ENCODE data around the gene FHOD3.
"Not testable (repeated sequence)": the region's sequence is repeated elsewhere in the genome, so short reads cannot be mapped to it uniquely, and the experiment has no call there.

The FHOD3 gene

DNA sequence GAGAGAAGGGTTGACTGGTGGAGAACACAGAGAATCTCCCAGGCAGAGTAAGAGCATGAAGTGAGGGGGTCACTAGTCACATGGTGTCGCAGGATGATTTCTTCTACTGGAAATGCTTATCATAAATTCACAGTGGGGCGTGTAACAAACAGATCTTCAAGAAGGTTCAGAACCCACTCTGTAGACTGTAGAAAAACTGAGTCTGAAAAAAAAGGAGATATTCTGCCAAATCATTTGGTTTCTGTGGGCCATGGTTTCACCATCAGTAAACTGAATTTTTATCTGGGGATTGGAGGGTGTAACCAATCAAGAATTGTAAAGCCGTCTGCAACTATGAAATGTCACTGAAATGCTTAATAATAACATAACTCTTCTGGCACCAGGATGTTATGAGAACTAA, 516.3 kb downstream of the FHOD3 start:
- peaks cover 5 to 26% of the 10 kb centered on the region in 2 donors for H3K36me3 ChIP-seq (ENCODE audit: control insufficient read depth in 1 of 2, insufficient read depth in 2 of 2, low read length in 2 of 2)
- no peak overlapping the region for H3K4me3 ChIP-seq (ENCODE audit: low read depth in 1 of 2, low read length in 2 of 2)
- H3K9me3 ChIP-seq (ENCODE audit: control insufficient read depth in 1 of 2, low read length in 2 of 2): no peaks in the 10 kb centered on the region
- H3K4me1 ChIP-seq (ENCODE audit: control insufficient read depth in 1 of 2, insufficient read depth in 2 of 2, low read length in 2 of 2): peaks cover 0 to 4% of the 10 kb centered on the region in 2 donors
- H3K27me3 ChIP-seq (ENCODE audit: low read depth, low read length): no peaks in the 10 kb centered on the region
- H3K27ac ChIP-seq (ENCODE audit: low read length): no peak overlapping the region

DNA sequence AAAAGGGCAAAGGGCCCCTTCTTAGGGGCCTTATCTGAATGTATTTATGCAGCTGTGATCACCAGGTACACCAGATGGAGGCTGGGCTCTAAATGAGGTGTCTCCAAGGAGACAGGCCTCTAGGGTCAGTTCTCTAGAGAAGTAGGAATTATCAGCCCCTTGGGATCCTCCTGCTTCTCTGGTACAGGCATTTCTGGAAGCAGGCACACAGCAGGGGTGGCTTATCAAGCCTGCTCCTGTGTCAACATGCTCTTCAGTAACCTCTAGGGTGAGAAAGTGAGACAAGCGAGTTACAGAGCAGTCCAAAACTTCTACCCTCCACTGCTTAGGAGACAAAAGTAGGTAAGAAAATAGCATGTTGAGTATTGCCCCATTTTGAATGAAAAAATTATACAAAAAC, 517.5 kb downstream of the FHOD3 start:
- H3K9me3 ChIP-seq (ENCODE audit: control insufficient read depth in 1 of 2, low read length in 2 of 2): no peaks in the 10 kb centered on the region
- no peaks in the 10 kb centered on the region for H3K27me3 ChIP-seq (ENCODE audit: low read depth, low read length)
- no peak overlapping the region for H3K4me3 ChIP-seq (ENCODE audit: low read depth in 1 of 2, low read length in 2 of 2)
- H3K36me3 ChIP-seq (ENCODE audit: control insufficient read depth in 1 of 2, insufficient read depth in 2 of 2, low read length in 2 of 2): peaks cover 5 to 26% of the 10 kb centered on the region in 2 donors
- no peak overlapping the region for H3K27ac ChIP-seq (ENCODE audit: low read length)
- peaks cover 0 to 4% of the 10 kb centered on the region in 2 donors for H3K4me1 ChIP-seq (ENCODE audit: control insufficient read depth in 1 of 2, insufficient read depth in 2 of 2, low read length in 2 of 2)

DNA sequence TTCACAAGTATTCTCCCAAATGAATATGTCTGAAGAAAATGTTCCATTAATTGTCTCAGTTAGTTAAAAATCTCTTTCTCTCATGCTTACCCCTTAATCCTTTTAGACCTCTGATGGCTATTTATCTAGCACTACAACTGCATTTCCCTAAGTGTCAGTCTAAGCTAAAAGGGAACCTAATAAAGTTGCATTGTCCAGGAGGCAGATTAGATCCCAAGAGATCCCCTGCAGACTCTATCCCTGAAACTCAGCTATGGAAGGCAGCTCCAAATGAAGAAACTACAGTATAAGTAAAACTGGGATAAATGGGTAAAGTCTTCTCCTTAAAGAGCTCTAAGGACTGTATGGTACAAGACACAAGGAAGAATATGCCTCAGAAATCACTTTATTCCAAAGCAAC, 518.6 kb downstream of the FHOD3 start:
- H3K4me3 ChIP-seq (ENCODE audit: low read depth in 1 of 2, low read length in 2 of 2); H3K9me3 ChIP-seq (ENCODE audit: control insufficient read depth in 1 of 2, low read length in 2 of 2); H3K4me1 ChIP-seq (ENCODE audit: control insufficient read depth in 1 of 2, insufficient read depth in 2 of 2, low read length in 2 of 2); H3K27ac ChIP-seq (ENCODE audit: low read length); H3K27me3 ChIP-seq (ENCODE audit: low read depth, low read length): not testable (repeated sequence)
- H3K36me3 ChIP-seq (ENCODE audit: control insufficient read depth in 1 of 2, insufficient read depth in 2 of 2, low read length in 2 of 2): peaks cover 5 to 22% of the 10 kb centered on the region in 2 donors

DNA sequence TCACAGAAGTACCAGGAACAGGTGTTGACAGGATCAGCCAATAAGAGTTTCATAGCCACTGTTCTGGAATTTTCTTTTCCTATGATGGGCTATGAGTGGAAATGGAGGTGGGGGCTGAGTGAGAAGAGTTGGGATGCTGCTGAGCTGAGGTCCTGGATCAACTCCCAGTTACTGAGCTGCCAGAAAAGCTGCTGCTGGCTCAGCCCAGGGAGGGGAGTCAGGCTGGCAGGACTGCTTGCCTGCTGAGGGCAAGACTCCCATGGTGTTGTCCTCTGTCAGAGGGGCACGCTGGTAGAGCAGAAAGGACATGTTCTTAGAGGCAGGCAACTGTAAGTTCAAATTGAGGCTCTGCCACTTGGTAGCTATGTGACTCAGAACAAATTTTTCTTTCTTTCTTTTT, 519.5 kb downstream of the FHOD3 start:
- Histone ChIP-seq H3K27me3 (ENCODE audit: low read depth, low read length) (no peaks in the 10 kb centered on the region), H3K36me3 (ENCODE audit: control insufficient read depth in 1 of 2, insufficient read depth in 2 of 2, low read length in 2 of 2) (peaks cover 5 to 21% of the 10 kb centered on the region in 2 donors), H3K4me1 (ENCODE audit: control insufficient read depth in 1 of 2, insufficient read depth in 2 of 2, low read length in 2 of 2) (peaks cover 0 to 2% of the 10 kb centered on the region in 2 donors), H3K4me3 (ENCODE audit: low read depth in 1 of 2, low read length in 2 of 2) (no peak overlapping the region), H3K27ac (ENCODE audit: low read length) (no peak overlapping the region), H3K9me3 (ENCODE audit: control insufficient read depth in 1 of 2, low read length in 2 of 2) (no peaks in the 10 kb centered on the region)

DNA sequence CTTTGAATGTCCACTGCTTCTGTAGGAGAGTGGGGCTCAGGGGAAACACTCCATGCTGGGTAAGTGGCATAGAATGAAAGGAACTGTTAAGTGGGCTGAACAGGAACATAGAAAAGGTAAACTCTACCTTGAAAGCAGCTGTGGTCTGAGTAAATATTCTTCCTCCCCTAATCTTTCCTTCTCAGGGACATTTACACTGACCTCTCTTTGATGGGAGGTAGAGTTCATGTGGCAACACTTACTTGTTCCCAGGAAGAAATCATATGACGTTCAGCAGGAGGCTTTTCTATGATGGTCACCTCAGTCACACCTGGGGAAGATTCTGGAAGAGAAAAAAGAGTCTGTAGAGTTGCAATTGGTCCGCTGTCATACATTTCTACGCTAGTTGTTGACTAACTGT, 521.1 kb downstream of the FHOD3 start:
- H3K9me3 ChIP-seq (ENCODE audit: control insufficient read depth in 1 of 2, low read length in 2 of 2): no peaks in the 10 kb centered on the region
- peaks cover 5 to 24% of the 10 kb centered on the region in 2 donors for H3K36me3 ChIP-seq (ENCODE audit: control insufficient read depth in 1 of 2, insufficient read depth in 2 of 2, low read length in 2 of 2)
- no peaks in the 10 kb centered on the region for H3K27me3 ChIP-seq (ENCODE audit: low read depth, low read length)
- H3K4me1 ChIP-seq (ENCODE audit: control insufficient read depth in 1 of 2, insufficient read depth in 2 of 2, low read length in 2 of 2): no peaks in the 10 kb centered on the region
- H3K27ac ChIP-seq (ENCODE audit: low read length): no peak overlapping the region
- H3K4me3 ChIP-seq (ENCODE audit: low read depth in 1 of 2, low read length in 2 of 2): no peak overlapping the region

- Histone ChIP-seq H3K27ac (ENCODE audit: low read length) (no peak overlapping the region), H3K4me1 (ENCODE audit: control insufficient read depth in 1 of 2, insufficient read depth in 2 of 2, low read length in 2 of 2) (no peaks in the 10 kb centered on the region), H3K27me3 (ENCODE audit: low read depth, low read length) (no peaks in the 10 kb centered on the region), H3K36me3 (ENCODE audit: control insufficient read depth in 1 of 2, insufficient read depth in 2 of 2, low read length in 2 of 2) (peaks cover 5 to 24% of the 10 kb centered on the region in 2 donors), H3K9me3 (ENCODE audit: control insufficient read depth in 1 of 2, low read length in 2 of 2) (no peaks in the 10 kb centered on the region), H3K4me3 (ENCODE audit: low read depth in 1 of 2, low read length in 2 of 2) (no peak overlapping the region)
Observed at GRCh38 chr18:36819621-36820020, 522.1 kb downstream of the FHOD3 start.

DNA sequence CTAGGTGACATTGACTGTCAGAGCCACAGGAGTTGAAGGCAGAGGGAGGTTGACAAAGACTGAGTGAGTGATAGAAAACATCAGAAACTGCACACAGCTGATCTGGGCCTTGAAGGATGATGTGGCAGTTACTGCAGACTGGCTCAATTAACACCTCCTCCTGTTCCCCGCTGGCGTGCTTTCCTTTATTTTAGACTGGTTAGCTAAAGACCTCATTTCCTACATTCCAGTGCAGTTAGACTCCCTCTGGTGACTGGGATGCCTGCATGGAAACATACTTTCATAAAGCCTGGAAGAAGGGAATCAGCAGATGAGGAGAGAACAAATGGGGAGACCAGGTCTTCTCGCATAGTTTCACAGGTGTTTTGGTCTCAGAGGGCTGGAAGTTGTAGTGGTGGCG, 524.2 kb downstream of the FHOD3 start:
- H3K4me3 ChIP-seq (ENCODE audit: low read depth in 1 of 2, low read length in 2 of 2): no peak overlapping the region
- no peaks in the 10 kb centered on the region for H3K9me3 ChIP-seq (ENCODE audit: control insufficient read depth in 1 of 2, low read length in 2 of 2)
- H3K27ac ChIP-seq (ENCODE audit: low read length): no peak overlapping the region
- H3K27me3 ChIP-seq (ENCODE audit: low read depth, low read length): no peaks in the 10 kb centered on the region
- peaks cover 5 to 20% of the 10 kb centered on the region in 2 donors for H3K36me3 ChIP-seq (ENCODE audit: control insufficient read depth in 1 of 2, insufficient read depth in 2 of 2, low read length in 2 of 2)
- no peaks in the 10 kb centered on the region for H3K4me1 ChIP-seq (ENCODE audit: control insufficient read depth in 1 of 2, insufficient read depth in 2 of 2, low read length in 2 of 2)

GRCh38 chr18:36825526-36825925, 528.0 kb downstream of the FHOD3 start:
- H3K27me3 ChIP-seq (ENCODE audit: low read depth, low read length): no peaks in the 10 kb centered on the region
- peaks cover 0 to 5% of the 10 kb centered on the region in 2 donors for H3K36me3 ChIP-seq (ENCODE audit: control insufficient read depth in 1 of 2, insufficient read depth in 2 of 2, low read length in 2 of 2)
- H3K27ac ChIP-seq (ENCODE audit: low read length): no peak overlapping the region
- H3K4me1 ChIP-seq (ENCODE audit: control insufficient read depth in 1 of 2, insufficient read depth in 2 of 2, low read length in 2 of 2): peaks cover 0 to 14% of the 10 kb centered on the region in 2 donors
- no peaks in the 10 kb centered on the region for H3K9me3 ChIP-seq (ENCODE audit: control insufficient read depth in 1 of 2, low read length in 2 of 2)
- no peak overlapping the region for H3K4me3 ChIP-seq (ENCODE audit: low read depth in 1 of 2, low read length in 2 of 2)

DNA sequence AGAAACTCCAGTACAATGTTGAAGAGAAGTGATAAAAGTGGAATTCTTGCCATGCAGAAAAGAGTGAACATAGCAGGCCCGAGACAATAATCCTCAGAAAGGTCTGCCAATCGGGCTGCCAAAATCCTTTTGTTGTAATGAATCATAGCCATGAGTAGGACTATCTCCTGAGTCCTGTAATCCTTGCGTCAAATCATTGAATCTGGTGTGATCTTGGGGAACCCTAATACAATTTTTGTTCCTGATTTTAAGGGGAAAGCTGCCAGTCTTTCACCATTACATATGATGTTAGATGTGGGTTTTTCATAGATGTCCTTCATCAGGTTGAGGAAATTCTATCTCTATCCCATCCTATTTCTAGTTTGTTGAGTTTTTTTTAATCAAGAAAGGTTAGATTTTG, 529.0 kb downstream of the FHOD3 start:
- Histone ChIP-seq H3K27ac (ENCODE audit: low read length) (no peak overlapping the region), H3K36me3 (ENCODE audit: control insufficient read depth in 1 of 2, insufficient read depth in 2 of 2, low read length in 2 of 2) (peaks cover 0 to 5% of the 10 kb centered on the region in 2 donors), H3K9me3 (ENCODE audit: control insufficient read depth in 1 of 2, low read length in 2 of 2) (no peaks in the 10 kb centered on the region), H3K4me3 (ENCODE audit: low read depth in 1 of 2, low read length in 2 of 2) (no peak overlapping the region), H3K4me1 (ENCODE audit: control insufficient read depth in 1 of 2, insufficient read depth in 2 of 2, low read length in 2 of 2) (peaks cover 0 to 17% of the 10 kb centered on the region in 2 donors), H3K27me3 (ENCODE audit: low read depth, low read length) (no peaks in the 10 kb centered on the region)

DNA sequence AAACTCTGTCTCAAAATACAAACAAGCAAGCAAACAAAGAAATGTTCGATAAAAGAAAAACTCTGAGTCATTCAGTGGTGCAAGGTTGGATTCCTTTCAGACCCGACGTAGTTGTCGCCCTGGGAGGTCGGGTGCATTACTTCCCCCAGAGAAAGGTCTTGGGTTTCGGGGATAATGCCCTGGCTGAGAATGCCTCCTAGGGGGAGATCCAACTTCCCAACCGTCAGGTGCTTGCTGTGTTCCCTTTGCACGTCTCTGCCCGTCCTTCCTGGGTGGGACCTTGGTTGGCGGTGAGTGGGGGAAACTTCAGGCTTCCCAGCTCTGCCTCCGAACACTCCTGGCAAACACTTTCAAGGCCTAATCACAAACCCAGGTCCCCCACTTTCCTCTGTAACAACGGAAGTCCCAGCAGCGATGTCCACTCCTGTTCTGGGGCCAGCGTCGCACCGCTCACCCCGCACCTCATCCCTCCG, 530.7 kb downstream of the FHOD3 start:
- Histone ChIP-seq H3K4me3 (ENCODE audit: low read depth in 1 of 2, low read length in 2 of 2) (peak overlapping the region; percentile 97 to 99), H3K27me3 (ENCODE audit: low read depth, low read length) (no peaks in the 10 kb centered on the region), H3K27ac (ENCODE audit: low read length) (peak overlapping the region; percentile 78), H3K36me3 (ENCODE audit: control insufficient read depth in 1 of 2, insufficient read depth in 2 of 2, low read length in 2 of 2) (peaks cover 0 to under 1% of the 10 kb centered on the region in 2 donors), H3K4me1 (ENCODE audit: control insufficient read depth in 1 of 2, insufficient read depth in 2 of 2, low read length in 2 of 2) (peaks cover 0 to 17% of the 10 kb centered on the region in 2 donors), H3K9me3 (ENCODE audit: control insufficient read depth in 1 of 2, low read length in 2 of 2) (no peaks in the 10 kb centered on the region)

DNA sequence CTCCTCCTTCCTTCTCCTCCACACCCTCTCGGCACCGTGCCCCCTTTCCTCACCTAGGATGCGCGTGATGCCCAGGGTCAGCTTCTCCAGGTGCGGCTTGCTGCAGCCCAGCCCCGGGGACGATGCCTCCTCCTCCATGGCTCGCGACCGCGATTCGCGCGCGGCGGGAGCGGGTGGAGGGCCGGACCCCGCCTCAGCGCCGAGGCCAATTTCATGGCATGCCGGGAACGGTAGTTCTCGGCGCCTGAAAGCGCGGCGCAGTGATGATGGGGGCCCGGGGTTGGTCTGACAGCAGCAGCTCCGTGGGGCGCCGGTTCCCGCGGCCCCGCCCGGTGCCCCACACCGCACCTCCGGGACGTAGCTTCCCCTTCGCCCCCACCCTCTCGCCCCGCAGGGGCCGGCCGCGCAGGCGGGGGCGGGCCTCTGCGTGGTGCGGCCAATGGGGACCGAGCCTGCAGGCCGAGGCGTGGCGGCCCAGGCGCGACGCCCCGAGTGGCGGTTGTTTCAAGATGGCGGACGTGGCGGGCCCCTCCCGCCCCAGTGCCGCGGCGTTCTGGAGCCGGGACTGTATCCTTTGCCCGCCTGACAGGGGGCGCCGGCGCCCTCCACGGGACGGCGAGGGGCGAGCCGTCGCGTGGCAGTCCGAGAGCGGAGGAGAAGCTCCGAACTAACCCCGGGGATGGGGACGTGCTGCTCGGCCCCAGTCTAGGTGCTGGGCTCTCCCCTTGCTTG, 531.3 kb downstream of the FHOD3 start, which contains the start of the genes KIAA1328 and TPGS2:
Gene KIAA1328, plus strand, starts transcription at position 498 of the 732 bp plus-strand sequence. Its CDS starts 12 bp downstream, at position 510.
Gene TPGS2, minus strand, starts transcription at position 373 of the 732 bp plus-strand sequence. Its CDS starts 235 bp downstream, at position 138.
- Histone ChIP-seq H3K36me3 (ENCODE audit: control insufficient read depth in 1 of 2, insufficient read depth in 2 of 2, low read length in 2 of 2) (no peaks in the 10 kb centered on the region), H3K9me3 (ENCODE audit: control insufficient read depth in 1 of 2, low read length in 2 of 2) (no peaks in the 10 kb centered on the region), H3K27ac (ENCODE audit: low read length) (peak within 1 kb of the TSS; percentile 78), H3K4me3 (ENCODE audit: low read depth in 1 of 2, low read length in 2 of 2) (peak within 1 kb of the TSS; percentile 97 to 99), H3K27me3 (ENCODE audit: low read depth, low read length) (no peaks in the 10 kb centered on the region), H3K4me1 (ENCODE audit: control insufficient read depth in 1 of 2, insufficient read depth in 2 of 2, low read length in 2 of 2) (peaks cover 0 to 17% of the 10 kb centered on the region in 2 donors)
